H1 (cell line): ENCODE results near the gene ATF3. TPM values are rescaled to one million over a fixed set of nuclear protein-coding genes. Genes with fewer than 3 reads are reported as not detected.

Source experiments
- CTCF ChIA-PET: fragments of 300-600 bp; sonication (Branson Sonifier 250); formaldehyde crosslinking; loops from one replicate; lab custom pipeline; 2021; ENCODE audit not compliant: partially characterized antibody; lab: Charles Lee
- POLR2A ChIA-PET: fragments of 300-600 bp; sonication (Branson Sonifier 250); formaldehyde crosslinking; loops from one replicate; lab custom pipeline; 2021; ENCODE audit warnings: inconsistent platforms; ENCODE audit not compliant: partially characterized antibody; lab: Charles Lee
- DNase-seq, 2 experiments: peaks; one replicate each; pipeline versions ENCODE4 v3.0.0 to v3.0.0-alpha.2; 2010 to 2022; ENCODE audit warnings: low spot score in 2 of 2, low read depth in 1 of 2, mixed read lengths in 1 of 2
- FAIRE-seq: peaks from 2 replicates; lab custom pipeline; 2011; peaks lifted over from hg19 to GRCh38; lab: Jason Lieb, UNC
- H2AFZ ChIP-seq: 2 replicates; pipeline ENCODE4 v1.8.1; 2012; ENCODE audit warnings: low read length, inconsistent platforms
- H2AK5ac ChIP-seq: 2 replicates; pipeline ENCODE4 v1.6.1; 2013; ENCODE audit warnings: low read depth, low read length
- H2BK120ac ChIP-seq: replicated peaks from 2 replicates; pipeline ENCODE3; 2013; ENCODE audit warnings: low read depth, low read length, inconsistent platforms
- H2BK12ac ChIP-seq: 2 replicates; pipeline ENCODE4 v1.6.1; 2013; ENCODE audit warnings: low read depth, low read length
- H2BK15ac ChIP-seq: 2 replicates; pipeline ENCODE4 v1.6.1; 2013; ENCODE audit warnings: low read length
- H2BK20ac ChIP-seq: 2 replicates; pipeline ENCODE4 v1.6.1; 2013; ENCODE audit warnings: low read length
- H2BK5ac ChIP-seq: 2 replicates; pipeline ENCODE4 v1.6.1; 2013; ENCODE audit warnings: low read depth, low read length
- H3K14ac ChIP-seq: 2 replicates; pipeline ENCODE4 v1.6.1; 2013; ENCODE audit warnings: inconsistent platforms; ENCODE audit not compliant: insufficient read length
- H3K18ac ChIP-seq: 2 replicates; pipeline ENCODE4 v1.6.1; 2013; ENCODE audit warnings: low read length; ENCODE audit errors: extremely low read depth
- H3K23ac ChIP-seq: 2 replicates; pipeline ENCODE4 v1.6.1; 2013; ENCODE audit warnings: inconsistent platforms; ENCODE audit not compliant: insufficient read length
- H3K23me2 ChIP-seq: 2 replicates; pipeline ENCODE4 v1.6.1; 2013; ENCODE audit warnings: low read depth, low read length
- H3K27ac ChIP-seq: 2 replicates; pipeline ENCODE4 v1.6.1; 2011; ENCODE audit warnings: low read depth, low read length, inconsistent platforms
- H3K27me3 ChIP-seq, 4 experiments: replicated peaks in 1 of 4; 1 replicate in 1 of 4; 2 replicates in 3 of 4; pipeline versions ENCODE4 v1.6.1 to v1.8.1; 2011 to 2013; ENCODE audit warnings: low read length in 3 of 4, mild to moderate bottlenecking in 3 of 4, inconsistent platforms in 2 of 4, mixed read lengths in 2 of 4, moderate library complexity in 1 of 4; ENCODE audit not compliant: control insufficient read depth in 3 of 4, insufficient read depth in 3 of 4; ENCODE audit errors: extremely low read depth in 1 of 4
- H3K36me3 ChIP-seq, 4 experiments: 2 replicates each; pipeline versions ENCODE4 v1.6.1 to v1.8.1; 2011 to 2013; ENCODE audit warnings: mild to moderate bottlenecking in 4 of 4, low read length in 3 of 4, moderate library complexity in 2 of 4, control low read depth in 1 of 4, inconsistent platforms in 1 of 4; ENCODE audit not compliant: insufficient read depth in 4 of 4, control insufficient read depth in 2 of 4
- H3K4ac ChIP-seq: replicated peaks from 2 replicates; pipeline ENCODE3; 2013; ENCODE audit warnings: low read length, low read depth, mixed read lengths, inconsistent platforms; ENCODE audit not compliant: insufficient read length
- H3K4me1 ChIP-seq, 4 experiments: replicated peaks in 1 of 4; 1 replicate in 1 of 4; 2 replicates in 3 of 4; pipeline versions ENCODE4 v1.6.1 to v1.8.1; 2011 to 2013; ENCODE audit warnings: low read length in 3 of 4, inconsistent platforms in 2 of 4, mixed read lengths in 1 of 4; ENCODE audit not compliant: insufficient read depth in 4 of 4, control insufficient read depth in 3 of 4
- H3K4me2 ChIP-seq, 2 experiments: 2 replicates each; pipeline versions ENCODE4 v1.6.1 to v1.8.1; 2011 to 2013; ENCODE audit warnings: low read depth in 2 of 2, low read length in 2 of 2, control low read depth in 1 of 2, inconsistent platforms in 1 of 2, mild to moderate bottlenecking in 1 of 2; ENCODE audit not compliant: insufficient read depth in 1 of 2
- H3K4me3 ChIP-seq, 4 experiments: fragments of 200-600, 300-600 bp in 1 of 4; sonication (generic), shearing (Covaris generic), sonication (Bioruptor Twin) in 1 of 4; 2 replicates each; pipeline versions ENCODE4 v1.5.1 to v1.8.1; 2011 to 2016; ENCODE audit warnings: low read length in 4 of 4, low read depth in 3 of 4, control low read depth in 2 of 4, inconsistent platforms in 2 of 4, mild to moderate bottlenecking in 2 of 4, mixed read lengths in 1 of 4, moderate library complexity in 1 of 4; ENCODE audit not compliant: insufficient read depth in 2 of 4; ENCODE audit errors: extremely low read depth in 1 of 4
- H3K56ac ChIP-seq: replicated peaks from 2 replicates; pipeline ENCODE3; 2013; ENCODE audit warnings: low read depth, mild to moderate bottlenecking, mixed read lengths, low read length, inconsistent platforms; ENCODE audit not compliant: insufficient read length
- H3K79me1 ChIP-seq: 2 replicates; pipeline ENCODE4 v1.6.1; 2013; ENCODE audit warnings: low read depth, low read length, control low read depth
- H3K79me2 ChIP-seq, 2 experiments: 2 replicates each; pipeline versions ENCODE4 v1.6.1 to v1.8.1; 2012 to 2013; ENCODE audit warnings: low read length in 2 of 2, mild to moderate bottlenecking in 2 of 2, inconsistent platforms in 1 of 2; ENCODE audit not compliant: insufficient read depth in 2 of 2, control insufficient read depth in 1 of 2
- H3K9ac ChIP-seq, 4 experiments: replicated peaks in 1 of 4; 1 replicate in 1 of 4; 2 replicates in 3 of 4; pipeline versions ENCODE4 v1.6.1 to v1.8.1; 2011 to 2013; ENCODE audit warnings: low read depth in 3 of 4, low read length in 3 of 4, control low read depth in 2 of 4, mild to moderate bottlenecking in 2 of 4, moderate library complexity in 2 of 4, inconsistent platforms in 1 of 4; ENCODE audit errors: extremely low read depth in 1 of 4
- H3K9me3 ChIP-seq, 2 experiments: 2 replicates each; pipeline versions ENCODE4 v1.6.1 to v1.8.1; 2012 to 2013; ENCODE audit warnings: mild to moderate bottlenecking in 2 of 2, moderate library complexity in 2 of 2, control low read depth in 1 of 2, inconsistent platforms in 1 of 2, low read depth in 1 of 2, low read length in 1 of 2, mixed read lengths in 1 of 2; ENCODE audit not compliant: insufficient read depth in 2 of 2
- H4K20me1 ChIP-seq, 2 experiments: replicated peaks in 1 of 2; 2 replicates each; pipeline versions ENCODE3 to v1.8.1; 2011 to 2013; ENCODE audit warnings: inconsistent platforms in 2 of 2, low read length in 2 of 2, mild to moderate bottlenecking in 1 of 2; ENCODE audit not compliant: insufficient read depth in 2 of 2, control insufficient read depth in 1 of 2
- H4K5ac ChIP-seq: 2 replicates; pipeline ENCODE4 v1.6.1; 2013; ENCODE audit warnings: low read length, low read depth, mixed read lengths, inconsistent platforms; ENCODE audit not compliant: insufficient read length
- H4K8ac ChIP-seq: 2 replicates; pipeline ENCODE4 v1.8.0; 2013; ENCODE audit warnings: mild to moderate bottlenecking, moderate library complexity, low read length, inconsistent platforms; ENCODE audit not compliant: insufficient read depth; ENCODE audit errors: extremely low read depth
- H4K91ac ChIP-seq: replicated peaks from 2 replicates; pipeline ENCODE3; 2013; ENCODE audit warnings: low read length, mixed read lengths, inconsistent platforms; ENCODE audit not compliant: insufficient read length
- ASH2L ChIP-seq: fragments of 200-600, 300-600 bp; sonication (generic); IDR thresholded peaks from one replicate; pipeline ENCODE4 v1.7.1; 2017; ENCODE audit warnings: low read length
- POLR2A ChIP-seq, 2 experiments: IDR thresholded peaks; 1 replicate in 1 of 2; 2 replicates in 1 of 2; pipeline ENCODE4 v1.6.1; 2011; ENCODE audit warnings: low read depth in 2 of 2, low read length in 2 of 2, mild to moderate bottlenecking in 2 of 2; ENCODE audit errors: control extremely low read depth in 1 of 2
- RXRA ChIP-seq: IDR thresholded peaks from 2 replicates; pipeline ENCODE4 v1.6.1; 2011; ENCODE audit warnings: low read depth, mild to moderate bottlenecking, low read length, moderate library complexity; ENCODE audit not compliant: insufficient read depth
- SRF ChIP-seq: IDR thresholded peaks from 2 replicates; pipeline ENCODE4 v1.6.1; 2011; ENCODE audit warnings: mild to moderate bottlenecking, low read depth, low read length, moderate library complexity
- WGBS, 2 experiments: shearing (Covaris generic) in 1 of 2; methylation state at CpG; one replicate each; pipeline versions ENCODE4 v1.1.6 to v1.1.7; 2013 to 2015; ENCODE audit warnings: low lambda C conversion rate in 2 of 2, mixed read lengths in 2 of 2, inconsistent platforms in 1 of 2, low coverage in 1 of 2, missing lambda C conversion rate in 1 of 2; ENCODE audit not compliant: insufficient replicate concordance in 2 of 2, insufficient coverage in 1 of 2, insufficient read length in 1 of 2; ENCODE audit errors: extremely low coverage in 1 of 2, missing lambda C conversion rate in 1 of 2; 5-methylcytosine and 5-hydroxymethylcytosine counted together
- polyA plus RNA-seq, 7 experiments: library from polyadenylated mRNA; depleted of rRNA in 3 of 7; stranded (reverse) in 5 of 7; unstranded in 2 of 7; fragments of >200 nt in 5 of 7; fragments of 200-250 nt in 2 of 7; gene quantifications; 1 replicate in 5 of 7; 2 replicates in 1 of 7; 4 replicates in 1 of 7; pipeline versions ENCODE4 v1.2.1 to v1.2.3, GENCODE V29; 2011 to 2013; ENCODE audit warnings: missing spikeins in 2 of 7, mixed read lengths in 2 of 7
- total RNA-seq: library from RNA; stranded (reverse); fragmentation: NEBNext Ultra II Directional; extraction: Animal tissue kit (Norgen Biotek cat#: 25700); gene quantifications from 2 replicates; pipeline ENCODE4 v1.2.1, GENCODE V29; 2021

ATF3 gene
- total and polyA plus RNA-seq, 2 of the 8 experiments (the other 6 are each of a cell fraction or from before 2014, with no cell fraction given): 12.2 to 27.7 TPM

- ChIA-PET CTCF (no interaction called here), POLR2A (interaction anchor here (1.0 kb wide), 2 partner anchors 40 to 43 kb away, joined by 3 read pairs; no protein-coding TSS in a partner anchor)
- Histone ChIP-seq H3K79me2 (no peaks in the 10 kb centered on the region), H3K79me1 (no peaks in the 10 kb centered on the region), H2AFZ (no peak overlapping the region), H2AK5ac (no peak overlapping the region), H3K4me2 (no peak overlapping the region), H3K9ac (no peak overlapping the region), H2BK5ac (no peak overlapping the region), H3K18ac (no peak overlapping the region), H3K14ac (no peak overlapping the region), H3K27me3 (no peaks in the 10 kb centered on the region), H3K23me2 (no peaks in the 10 kb centered on the region), H3K23ac (no peak overlapping the region), H3K36me3 (no peaks in the 10 kb centered on the region), H3K4ac (no peak overlapping the region), H4K91ac (no peak overlapping the region), H3K9me3 (no peaks in the 10 kb centered on the region), H2BK120ac (no peak overlapping the region), H4K8ac (no peak overlapping the region), H2BK15ac (no peak overlapping the region), H2BK20ac (no peak overlapping the region), H3K4me3 (no peak overlapping the region), H4K20me1 (no peaks in the 10 kb centered on the region), H4K5ac (no peak overlapping the region), H3K4me1 (peaks cover 0 to 5% (median 0%) of the 10 kb centered on the region in 4 experiments; a peak in 1 of 7 replicates), H3K27ac (no peak overlapping the region), H3K56ac (no peak overlapping the region), H2BK12ac (no peak overlapping the region)
- 91% methylated on average over 5 of the region's 5 CpGs; no CpG with 5 or more reads in 1 of the 2 experiments for WGBS, 2 experiments
- FAIRE-seq (no peak), DNase-seq (no peak)
- TF ChIP-seq POLR2A (IDR thresholded peaks at IDR 0.05; ENCODE audit: control extremely low read depth in 1 of 2, low read depth in 2 of 2, low read length in 2 of 2): no peak
- no peak for TF ChIP-seq SRF
- no peak for TF ChIP-seq ASH2L
- TF ChIP-seq RXRA: no peak
These were observed 39.5 kb upstream of the ATF3 start for GRCh38 chr1:212568978-212569537.
